GM18508 (cell line): Measurements from ENCODE around the gene BLVRA.
A peak's percentile ranks its signal among the peaks of the same experiment; 100 is the strongest.
"Not testable (repeated sequence)": the region's sequence is repeated elsewhere in the genome, so short reads cannot be mapped to it uniquely, and the experiment has no call there.

Experiments used
- ATAC-seq: cut with Tn5 transposase; IDR thresholded peaks from one replicate; pipeline ENCODE4 v1.9.1; 2021; ENCODE audit warnings: moderate number of reproducible peaks; ENCODE audit not compliant: insufficient read depth, unreplicated experiment

The BLVRA gene, protein sequence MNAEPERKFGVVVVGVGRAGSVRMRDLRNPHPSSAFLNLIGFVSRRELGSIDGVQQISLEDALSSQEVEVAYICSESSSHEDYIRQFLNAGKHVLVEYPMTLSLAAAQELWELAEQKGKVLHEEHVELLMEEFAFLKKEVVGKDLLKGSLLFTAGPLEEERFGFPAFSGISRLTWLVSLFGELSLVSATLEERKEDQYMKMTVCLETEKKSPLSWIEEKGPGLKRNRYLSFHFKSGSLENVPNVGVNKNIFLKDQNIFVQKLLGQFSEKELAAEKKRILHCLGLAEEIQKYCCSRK

DNA sequence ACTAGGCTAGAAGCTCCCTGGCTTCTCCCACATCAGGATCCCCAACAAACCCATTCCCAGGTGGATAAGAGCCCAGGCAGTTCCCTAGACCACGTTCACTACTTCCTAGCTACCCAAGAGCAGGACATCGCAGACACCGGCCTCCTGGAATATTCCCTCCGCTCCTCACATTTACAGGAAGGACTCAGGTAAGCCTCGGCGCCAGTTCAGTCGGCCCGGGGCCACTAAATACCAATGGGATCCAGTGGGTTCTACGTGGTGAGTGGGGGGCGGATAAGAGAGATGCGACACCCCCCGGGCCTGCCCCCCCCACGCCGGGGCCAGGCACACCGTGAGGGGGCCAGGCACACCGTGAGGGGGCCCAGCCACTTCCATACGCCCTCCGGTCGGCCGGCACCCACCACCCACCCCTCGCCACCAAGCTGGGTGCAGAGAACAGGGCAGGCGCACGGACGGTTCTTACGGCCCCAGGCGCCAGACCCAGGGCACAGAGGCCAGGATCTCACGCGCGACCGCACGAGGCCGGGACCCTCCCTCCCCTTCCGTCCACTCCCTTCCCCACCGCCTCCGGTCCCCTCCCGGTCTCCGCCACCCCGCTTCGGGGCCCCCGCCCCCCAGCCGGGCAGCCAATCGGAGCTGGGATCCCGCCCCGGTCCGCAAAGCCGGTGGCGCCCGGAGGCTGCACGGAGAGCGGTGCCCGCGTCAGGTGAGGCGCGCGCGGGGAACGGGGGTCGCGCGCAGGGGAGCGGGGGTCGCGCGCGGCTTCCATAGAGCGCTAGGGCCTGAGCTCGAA lies at the start of gene BLVRA:
Gene BLVRA (plus strand): TSS at position 652 of the 793 bp plus-strand sequence. CDS start 12,479 bp downstream, outside the sequence.
- no peak for ATAC-seq

DNA sequence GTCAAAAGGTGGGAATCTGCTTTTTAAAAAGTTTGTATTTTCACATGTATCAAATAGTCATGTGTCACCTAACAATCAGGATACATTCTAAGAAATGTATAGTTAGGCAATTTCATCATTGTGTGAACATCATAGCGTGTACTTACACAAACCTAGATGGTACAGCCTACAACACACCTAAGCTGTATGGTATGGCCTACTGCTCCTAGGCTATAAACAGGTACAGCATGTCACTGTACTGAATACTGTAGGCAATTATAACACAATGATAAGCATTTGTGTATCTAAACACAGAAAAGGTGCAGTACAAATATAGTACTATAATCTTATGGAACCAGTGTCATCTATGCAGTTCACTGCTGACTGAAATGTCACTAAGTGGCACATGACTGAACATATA lies 47.0 kb upstream of the BLVRA start:
- ATAC-seq: no peak

DNA sequence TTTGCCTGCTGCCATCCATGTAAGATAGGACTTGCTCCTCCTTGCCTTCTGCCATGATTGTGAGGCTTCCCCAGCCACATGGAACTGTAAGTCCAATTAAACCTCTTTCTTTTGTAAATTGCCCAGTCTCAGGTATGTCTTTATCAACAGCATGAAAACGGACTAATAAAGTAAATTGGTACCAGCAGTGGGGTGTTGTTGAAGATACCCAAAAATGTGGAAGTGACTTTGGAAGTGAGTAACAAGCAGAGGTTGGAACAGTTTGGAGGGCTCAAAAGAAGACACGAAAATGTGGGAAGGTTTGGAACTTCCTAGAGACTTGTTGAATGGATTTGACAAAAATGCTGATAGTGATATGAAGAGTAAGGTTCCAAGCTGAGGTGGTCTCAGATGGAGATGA lies 42.5 kb upstream of the BLVRA start:
- not testable (repeated sequence) for ATAC-seq

DNA sequence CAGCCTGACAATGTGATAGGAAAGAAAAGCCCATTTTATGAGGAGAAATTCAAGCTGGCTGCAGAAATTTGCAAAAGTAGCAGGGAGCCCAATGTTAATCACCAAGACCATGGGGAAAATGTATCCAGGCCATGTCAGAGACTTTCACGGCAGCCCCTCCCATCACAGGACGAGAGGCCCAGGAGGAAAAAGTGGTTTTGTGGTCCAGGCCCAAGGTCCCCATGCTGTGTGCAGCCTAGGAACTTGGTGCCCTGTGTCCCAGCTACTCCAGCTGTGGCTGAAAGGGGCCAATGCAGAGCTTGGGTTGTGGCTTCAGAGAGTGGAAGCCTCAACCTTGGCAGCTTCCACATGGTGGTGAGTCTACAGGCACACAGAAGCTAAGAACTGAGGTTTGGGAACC lies 41.9 kb upstream of the BLVRA start:
- no peak for ATAC-seq

DNA sequence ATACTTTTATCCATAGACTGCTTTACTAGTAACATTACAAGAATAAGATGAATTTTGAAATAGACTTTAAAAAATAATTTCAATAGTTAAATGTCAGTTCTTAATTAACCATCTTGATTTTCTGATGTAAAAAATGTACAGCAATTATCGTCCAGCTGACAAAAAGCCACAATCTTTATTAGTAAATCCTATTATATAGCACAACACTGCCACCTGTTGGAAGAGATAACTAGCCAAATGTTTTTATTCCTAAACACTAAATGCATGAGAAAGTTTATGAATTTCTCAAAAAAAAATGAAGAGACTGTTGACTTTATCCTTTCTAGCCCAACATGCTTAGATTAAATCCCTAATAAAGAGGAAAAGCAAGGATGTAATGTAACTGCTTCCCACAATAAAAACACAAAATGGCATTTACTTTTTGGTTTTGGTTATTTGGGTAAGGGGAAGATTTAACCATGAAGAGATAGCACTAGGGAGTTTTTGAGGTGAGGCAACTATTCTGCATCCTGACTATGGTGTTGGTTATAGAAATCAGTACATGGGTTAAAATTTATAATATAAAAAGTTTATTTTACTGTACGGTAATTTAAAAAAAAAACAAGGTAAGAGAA lies 37.2 kb upstream of the BLVRA start:
- ATAC-seq: no peak

DNA sequence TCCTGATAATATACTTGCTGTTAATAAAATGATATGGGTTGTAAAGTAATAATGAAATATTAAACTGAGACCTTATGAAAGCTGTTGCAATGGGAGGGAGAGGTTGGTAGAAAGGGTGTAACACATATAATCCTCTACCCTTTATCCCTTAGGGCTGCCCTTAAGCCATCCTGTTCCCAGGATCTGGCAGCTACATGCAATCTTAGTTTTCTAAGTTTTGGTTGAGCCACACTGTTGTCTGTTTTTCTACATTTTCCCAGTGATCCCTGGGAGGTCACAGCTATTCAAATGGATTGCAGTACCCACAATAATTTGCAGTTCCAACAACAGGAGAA lies 35.5 kb upstream of the BLVRA start:
- ATAC-seq: no peak

DNA sequence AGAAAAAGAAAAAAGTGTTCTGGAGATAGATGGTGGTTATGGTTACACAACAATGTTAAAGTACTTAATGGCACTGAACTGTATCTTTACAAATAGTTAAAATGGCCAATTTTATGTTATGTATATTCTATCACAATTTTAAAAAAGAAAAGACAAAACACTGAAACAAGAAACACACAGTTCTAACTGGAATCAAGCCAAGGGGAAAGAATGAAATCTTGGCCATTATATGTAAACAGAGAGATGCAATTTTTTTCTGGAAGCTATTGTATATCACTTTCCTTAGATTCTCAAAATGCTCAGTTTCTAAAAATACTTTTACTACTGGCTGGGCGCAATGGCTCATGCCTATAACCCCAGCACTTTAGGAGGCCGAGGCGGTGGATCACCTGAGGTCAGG lies 33.2 kb upstream of the BLVRA start:
- ATAC-seq: no peak

DNA sequence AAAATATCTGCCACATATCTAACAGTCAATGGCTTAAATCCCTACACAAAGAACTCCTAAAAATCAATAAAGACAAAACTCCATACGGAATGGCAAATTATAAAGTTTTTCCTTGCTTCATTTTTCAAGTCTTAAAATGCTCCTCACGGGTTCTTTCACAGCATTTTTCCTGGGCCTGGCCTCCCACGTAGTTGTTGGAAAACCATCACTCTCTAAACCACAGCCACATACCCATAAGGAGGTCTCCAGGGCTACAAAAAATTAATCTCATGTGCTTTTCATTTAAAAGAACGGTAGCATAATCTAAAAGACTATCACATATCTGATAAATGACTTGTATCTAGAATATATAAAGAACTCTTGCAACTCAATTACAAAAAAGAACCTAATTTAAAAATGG lies 32.0 kb upstream of the BLVRA start:
- ATAC-seq: no peak

DNA sequence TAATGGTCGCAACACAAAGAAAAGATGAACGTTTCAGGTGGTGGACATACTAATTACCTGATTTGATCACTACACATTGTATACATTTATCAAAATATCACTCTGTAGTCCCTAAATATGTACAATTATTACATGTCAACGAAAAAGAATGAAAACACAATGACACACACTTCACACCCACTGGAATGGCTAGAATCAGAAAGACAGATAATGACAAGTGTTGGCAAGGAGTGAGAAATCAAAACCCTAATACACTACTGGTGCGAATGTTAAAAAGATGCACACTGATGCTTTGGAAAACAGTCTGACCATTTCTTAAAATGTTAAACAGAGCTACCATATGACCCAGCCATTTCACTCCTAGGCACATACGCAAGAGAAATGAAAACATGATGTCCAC lies 31.5 kb upstream of the BLVRA start:
- no peak for ATAC-seq

DNA sequence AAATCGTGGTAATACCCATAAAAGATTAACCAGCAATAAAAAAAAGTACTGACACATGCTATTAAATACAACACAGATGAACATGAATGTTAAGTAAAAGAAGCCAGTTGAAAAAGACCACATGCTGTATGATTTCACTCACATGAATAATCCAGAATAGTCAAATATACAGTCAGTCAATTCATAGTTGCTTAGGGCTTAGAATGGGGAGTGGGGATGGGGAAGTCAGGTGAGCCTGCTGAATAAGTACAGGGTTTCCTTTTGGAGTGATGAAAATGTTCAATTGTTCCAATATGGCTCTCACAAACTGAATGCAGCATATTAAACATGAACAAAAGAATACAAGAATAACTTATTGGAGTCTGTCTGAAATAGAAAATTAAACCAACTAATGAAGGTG lies 31.0 kb upstream of the BLVRA start:
- ATAC-seq: no peak

DNA sequence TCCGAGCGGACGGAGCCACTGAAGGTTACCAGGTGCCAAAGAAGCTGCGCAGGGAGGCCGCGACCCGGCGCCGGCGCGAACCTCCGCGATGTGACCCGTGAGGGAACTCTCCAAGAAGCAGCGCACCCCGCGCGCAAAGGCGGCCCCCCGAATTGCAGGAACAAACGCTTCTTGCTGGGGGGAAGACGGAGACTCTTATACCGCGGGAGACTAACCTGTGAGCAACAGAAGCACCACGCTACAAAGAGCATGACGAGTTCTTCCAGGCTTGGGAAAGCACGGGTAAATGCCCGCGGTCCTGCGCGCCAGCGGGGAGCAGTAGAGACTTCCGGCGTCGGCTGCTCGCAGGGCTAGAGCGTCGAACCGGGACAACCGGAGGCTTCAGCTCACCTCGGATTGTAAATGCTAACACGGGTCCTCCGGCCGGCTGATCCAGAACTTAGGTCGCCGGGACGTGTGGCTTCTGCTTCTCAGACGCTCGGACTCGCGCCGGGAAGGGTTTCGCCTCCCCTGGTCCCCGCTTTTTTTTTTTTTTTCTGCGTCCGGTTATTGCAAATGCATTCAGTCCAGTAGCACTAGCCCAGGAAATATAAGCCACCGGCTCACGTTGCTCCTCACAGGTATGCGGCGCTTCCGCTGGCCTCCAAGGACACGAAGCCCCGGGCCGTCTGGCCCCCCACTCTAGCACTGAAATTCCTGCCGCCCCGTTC lies 29.1 kb upstream of the BLVRA start, which contains the start of gene COA1:
Gene COA1 (minus strand): TSS at position 310 of the 710 bp plus-strand sequence. CDS start 80,909 bp downstream, outside the sequence.
- no peak for ATAC-seq

DNA sequence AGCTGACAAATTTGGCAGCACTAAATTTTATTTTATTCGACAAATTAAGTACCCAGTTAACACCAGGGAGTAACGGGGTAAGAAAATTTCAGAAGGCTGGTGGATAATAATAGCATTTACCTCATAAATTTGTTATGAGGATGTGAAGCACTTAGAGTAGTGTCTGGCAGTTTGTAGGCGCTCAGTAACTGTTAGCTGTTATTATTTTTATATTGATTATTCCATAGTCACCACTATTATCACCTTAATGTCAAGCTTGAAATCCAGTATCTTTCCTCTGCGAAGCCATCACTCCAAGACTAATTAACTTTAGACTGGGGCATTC lies 28.6 kb upstream of the BLVRA start:
- no peak for ATAC-seq

DNA sequence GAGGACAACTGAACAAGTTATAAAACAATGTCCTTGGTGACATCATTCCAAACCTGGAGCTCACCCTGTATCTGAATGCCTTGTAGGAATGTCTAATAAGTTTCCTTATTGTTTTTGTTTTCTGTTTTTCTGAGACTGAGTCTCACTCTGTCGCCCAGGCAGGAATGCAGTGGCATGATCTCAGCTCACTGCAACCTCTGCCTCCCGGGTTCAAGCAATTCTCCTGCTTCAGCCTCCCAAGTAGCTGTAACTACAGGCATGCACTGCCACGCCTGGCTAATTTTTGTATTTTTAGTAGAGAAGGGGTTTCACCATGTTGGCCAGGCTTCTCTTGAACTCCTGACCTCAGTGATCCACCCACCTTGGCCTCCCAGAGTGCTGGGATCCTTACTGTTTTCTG lies 27.0 kb upstream of the BLVRA start:
- ATAC-seq: not testable (repeated sequence)

DNA sequence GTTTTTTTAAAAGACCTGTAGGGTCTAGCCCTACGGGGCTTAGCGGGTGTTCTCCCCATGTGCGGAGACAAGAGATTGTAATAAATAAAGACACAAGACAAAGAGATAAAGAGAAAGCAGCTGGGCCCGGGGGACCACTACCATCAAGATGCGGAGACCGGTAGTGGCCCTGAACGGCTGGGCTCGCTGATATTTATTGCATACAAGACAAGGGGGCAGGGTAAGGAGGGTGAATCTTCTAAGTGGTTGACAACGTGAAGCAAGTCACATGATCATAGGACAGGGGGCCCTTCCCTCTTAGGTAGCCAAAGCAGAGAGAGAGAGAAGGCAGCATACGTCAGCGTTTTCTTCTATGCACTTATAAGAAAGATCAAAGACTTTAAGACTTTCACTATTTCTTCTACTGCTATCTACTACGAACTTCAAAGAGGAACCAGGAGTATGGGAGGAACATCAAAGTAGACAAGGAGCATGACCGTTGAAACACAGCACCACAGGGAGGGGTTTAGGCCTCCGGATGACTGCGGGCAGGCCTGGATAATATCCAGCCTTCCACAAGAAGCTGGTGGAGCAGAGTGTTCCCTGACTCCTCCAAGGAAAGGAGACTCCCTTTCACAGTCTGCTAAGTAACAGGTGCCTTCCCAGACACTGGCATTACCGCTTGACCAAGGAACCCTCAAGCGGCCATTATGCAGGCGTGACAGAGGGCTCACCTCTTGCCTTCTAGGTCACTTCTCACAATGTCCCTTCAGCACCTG lies 23.7 kb upstream of the BLVRA start:
- ATAC-seq: not testable (repeated sequence)

DNA sequence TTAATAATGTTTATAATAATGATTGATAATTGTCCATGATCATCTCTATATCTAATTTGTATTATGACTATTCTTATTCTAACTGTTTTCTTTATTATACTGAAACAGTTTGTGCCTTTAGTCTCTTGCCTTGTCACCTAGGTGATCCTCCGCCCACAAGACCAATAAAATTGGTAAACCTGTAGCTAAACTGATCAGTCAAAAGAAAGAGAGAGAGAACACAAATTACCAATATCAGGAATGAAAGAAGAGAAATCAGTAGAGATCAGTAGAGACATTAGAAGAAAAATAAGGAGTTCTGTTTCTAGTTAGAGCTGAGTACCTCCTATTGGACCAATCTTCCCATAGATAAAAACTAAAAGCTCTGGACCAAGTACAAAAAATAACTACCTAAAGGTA lies 23.1 kb upstream of the BLVRA start:
- ATAC-seq: peak; percentile 17

DNA sequence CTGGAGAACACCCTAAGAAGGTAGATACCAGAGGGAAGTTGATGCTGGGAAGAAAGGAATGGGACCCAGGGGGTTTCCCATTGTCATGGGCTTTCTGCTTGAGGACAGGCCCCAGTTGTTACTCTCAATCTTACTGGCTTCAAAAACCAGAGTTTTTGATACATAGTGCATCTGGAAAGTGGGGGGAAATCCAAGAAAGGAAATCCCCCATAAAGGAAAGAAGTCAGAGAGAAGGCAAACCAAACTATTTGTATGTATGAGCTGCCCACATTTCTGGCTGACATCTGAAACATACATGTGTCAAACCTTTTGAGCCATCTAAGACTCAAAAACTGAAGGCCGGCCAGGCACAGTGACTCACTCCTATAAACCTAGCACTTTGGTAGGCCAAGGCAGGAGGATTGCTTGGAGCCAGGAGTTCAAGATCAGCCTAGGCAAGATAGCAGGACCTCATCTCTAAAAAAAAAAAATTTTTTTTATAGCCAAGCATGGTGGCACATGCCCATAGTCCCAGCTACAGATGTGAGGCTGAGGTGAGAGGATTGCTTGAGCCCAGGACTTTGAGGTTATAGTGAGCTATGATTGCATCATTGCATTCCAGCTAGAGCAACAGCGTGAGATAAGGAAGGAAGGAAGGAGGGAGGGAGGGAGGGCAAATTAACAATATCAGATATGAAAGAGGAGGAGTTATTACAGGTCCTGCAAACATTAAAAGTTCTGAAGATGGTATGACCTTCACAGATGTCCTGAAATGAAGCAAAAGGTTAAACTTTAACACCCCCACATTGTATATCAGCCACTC lies 22.5 kb upstream of the BLVRA start:
- ATAC-seq: peak; percentile 45

DNA sequence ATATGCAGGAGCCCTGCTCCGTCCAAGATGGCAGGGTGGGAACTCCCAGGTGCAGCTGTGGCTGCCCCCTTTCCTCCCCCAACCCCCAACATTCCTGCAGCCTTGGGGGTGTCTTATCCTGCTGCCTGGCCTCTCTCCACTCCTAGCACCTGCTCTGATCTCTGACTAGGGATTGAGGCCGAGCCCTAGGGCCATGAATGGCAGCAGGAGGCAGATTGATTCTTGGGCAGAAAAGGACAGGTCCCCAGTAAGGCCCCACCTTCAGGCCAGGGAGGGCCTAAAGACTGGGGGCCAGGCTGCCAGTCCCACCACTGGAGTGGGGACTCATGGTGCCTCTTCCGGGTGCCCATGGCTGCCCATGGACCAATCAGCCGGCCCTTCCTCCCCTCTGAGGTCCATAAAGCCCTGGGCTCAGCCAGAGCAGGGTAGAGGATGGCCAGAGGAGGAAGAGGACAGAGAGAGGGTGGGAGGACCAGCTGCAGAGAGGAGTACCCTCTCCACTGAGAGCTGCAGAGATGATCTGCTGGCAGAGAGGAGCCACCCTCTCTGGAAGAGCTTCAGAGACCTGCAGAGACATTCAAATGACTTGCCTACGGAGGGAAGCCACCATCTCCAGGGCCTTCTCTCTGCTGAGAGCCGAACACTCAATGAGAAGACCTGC lies 20.9 kb upstream of the BLVRA start:
- no peak for ATAC-seq

DNA sequence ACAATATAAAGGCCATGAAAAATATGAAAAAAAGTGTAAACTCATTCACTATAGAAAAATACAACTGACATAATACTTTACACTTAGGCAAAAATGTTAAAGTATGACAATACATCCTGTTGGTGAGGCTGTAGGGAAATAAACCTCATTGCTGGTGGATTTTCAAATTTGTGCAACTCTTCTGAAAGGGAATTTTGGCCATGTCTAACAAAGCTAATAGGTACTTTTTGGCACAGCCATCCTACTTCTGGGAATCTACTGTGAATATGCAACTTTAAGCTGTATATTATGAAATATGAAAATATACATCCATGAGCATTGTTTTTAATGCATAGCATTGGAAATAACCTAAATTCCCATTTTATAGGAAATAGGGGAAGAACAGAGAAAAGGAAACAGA lies 15.8 kb upstream of the BLVRA start:
- ATAC-seq: no peak
